HepG2 (cell line): ENCODE results near the gene PAIP2.

Source experiments
- EP300 ChIP-seq, 3 experiments: sonication (generic) in 1 of 3; formaldehyde crosslinking in 1 of 3; IDR thresholded peaks; 2 replicates each; pipeline versions ENCODE4 v1.5.1 to v1.6.1; 2011 to 2020; ENCODE audit warnings: low read depth in 2 of 3, low read length in 2 of 3, borderline replicate concordance in 1 of 3, improper control_type of control experiment in 1 of 3, mild to moderate bottlenecking in 1 of 3, missing genetic modification reagents in 1 of 3, moderate library complexity in 1 of 3
- FLYWCH1 ChIP-seq: sonication (generic); formaldehyde crosslinking; IDR thresholded peaks from 2 replicates; pipeline ENCODE4 v1.8.1; 2023; ENCODE audit warnings: mild to moderate bottlenecking, missing genetic modification reagents
- NR2C2 ChIP-seq: sonication (generic); formaldehyde crosslinking; IDR thresholded peaks from 2 replicates; pipeline ENCODE4 v1.4.0; 2020; ENCODE audit warnings: missing genetic modification reagents, mild to moderate bottlenecking, moderate library complexity, borderline replicate concordance
- PLRG1 ChIP-seq: fragments of 450-650 bp; conservative IDR thresholded peaks from 2 replicates; pipeline ENCODE4 v1.6.1; 2016
- POLR2A ChIP-seq, 2 experiments: IDR thresholded peaks; 2 replicates each; pipeline ENCODE4 v1.6.1; 2011; ENCODE audit warnings: low read depth in 2 of 2, low read length in 2 of 2, mild to moderate bottlenecking in 1 of 2, moderate library complexity in 1 of 2; ENCODE audit not compliant: insufficient read depth in 1 of 2
- RFX1 ChIP-seq: fragments of 450-650 bp; IDR thresholded peaks from 2 replicates; pipeline ENCODE4 v1.6.1; 2017
- SIN3A ChIP-seq: IDR thresholded peaks from 2 replicates; pipeline ENCODE4 v1.6.1; 2011; ENCODE audit warnings: low read depth, mild to moderate bottlenecking, control low read depth, low read length, borderline replicate concordance
- SMC3 ChIP-seq: IDR thresholded peaks from 2 replicates; pipeline ENCODE4 v1.6.1; 2011; ENCODE audit warnings: low read length, improper control_type of control experiment
- ZBTB8A ChIP-seq: sonication (generic); formaldehyde crosslinking; IDR thresholded peaks from 2 replicates; pipeline ENCODE4 v1.4.0; 2020; ENCODE audit warnings: mild to moderate bottlenecking, low read depth, missing genetic modification reagents, borderline replicate concordance
- ZNF232 ChIP-seq: sonication (generic); formaldehyde crosslinking; IDR thresholded peaks from 2 replicates; pipeline ENCODE4 v1.4.0; 2020; ENCODE audit warnings: missing genetic modification reagents, borderline replicate concordance
- ZNF282 ChIP-seq: fragments of 450-650 bp; IDR thresholded peaks from 2 replicates; pipeline ENCODE4 v1.6.1; 2018; ENCODE audit not compliant: partially characterized antibody
- TF ChIP-seq, protein P1 (sequence below): sonication (generic); formaldehyde crosslinking; IDR thresholded peaks from 2 replicates; pipeline ENCODE4 v1.5.0; 2020; ENCODE audit warnings: mild to moderate bottlenecking, missing genetic modification reagents, moderate library complexity
- TF ChIP-seq, protein P2 (sequence below): sonication (generic); formaldehyde crosslinking; IDR thresholded peaks from 2 replicates; pipeline ENCODE4 v1.4.0; 2020; ENCODE audit warnings: missing genetic modification reagents
- TF ChIP-seq, protein P3 (sequence below): sonication (generic); formaldehyde crosslinking; IDR thresholded peaks from 2 replicates; pipeline ENCODE4 v1.8.1; 2022; ENCODE audit warnings: low read depth, mild to moderate bottlenecking, missing genetic modification reagents

DNA sequence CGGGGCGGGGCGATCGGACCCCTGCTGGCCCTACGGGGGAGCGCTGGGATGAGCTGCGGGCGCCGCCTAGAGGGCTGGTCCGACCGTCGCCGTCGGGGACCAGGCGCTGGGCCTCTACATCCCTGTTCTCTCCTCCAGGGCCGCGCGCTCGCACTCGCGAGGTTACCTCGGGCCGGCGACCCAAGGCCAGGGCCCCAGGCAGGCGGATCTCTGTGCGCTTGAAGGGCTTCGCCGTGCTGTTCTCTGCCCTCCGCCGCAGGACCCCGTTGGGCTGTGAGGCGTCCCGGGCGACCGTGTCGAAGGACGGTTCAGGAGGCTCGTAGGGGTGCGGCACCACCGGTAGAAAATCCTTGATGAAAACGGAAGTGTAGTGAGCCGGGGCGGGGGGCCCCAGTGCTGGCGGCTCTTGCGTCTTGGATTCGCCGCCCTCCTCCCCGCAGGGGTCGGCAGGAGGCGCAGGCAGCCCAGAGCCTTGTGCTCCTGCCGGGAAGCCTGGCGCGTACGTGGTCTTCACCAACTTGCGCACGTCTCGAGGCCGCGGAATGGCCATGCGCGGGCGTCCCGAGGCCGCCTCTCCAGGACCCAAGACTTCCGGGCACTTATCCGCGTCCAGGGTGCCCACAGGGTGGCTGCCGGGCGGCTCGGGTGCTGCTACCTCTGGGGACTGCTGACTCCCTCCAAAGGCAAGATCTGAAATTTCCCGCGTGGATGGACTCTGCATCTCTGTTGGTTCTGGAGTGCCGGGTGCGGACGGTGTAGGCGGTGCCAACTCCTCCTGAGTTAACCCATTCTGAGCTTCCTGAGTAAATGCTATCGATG lies 51.2 kb downstream of the PAIP2 start:
- TF ChIP-seq SMC3, result no peak
- TF ChIP-seq, protein P1, sequence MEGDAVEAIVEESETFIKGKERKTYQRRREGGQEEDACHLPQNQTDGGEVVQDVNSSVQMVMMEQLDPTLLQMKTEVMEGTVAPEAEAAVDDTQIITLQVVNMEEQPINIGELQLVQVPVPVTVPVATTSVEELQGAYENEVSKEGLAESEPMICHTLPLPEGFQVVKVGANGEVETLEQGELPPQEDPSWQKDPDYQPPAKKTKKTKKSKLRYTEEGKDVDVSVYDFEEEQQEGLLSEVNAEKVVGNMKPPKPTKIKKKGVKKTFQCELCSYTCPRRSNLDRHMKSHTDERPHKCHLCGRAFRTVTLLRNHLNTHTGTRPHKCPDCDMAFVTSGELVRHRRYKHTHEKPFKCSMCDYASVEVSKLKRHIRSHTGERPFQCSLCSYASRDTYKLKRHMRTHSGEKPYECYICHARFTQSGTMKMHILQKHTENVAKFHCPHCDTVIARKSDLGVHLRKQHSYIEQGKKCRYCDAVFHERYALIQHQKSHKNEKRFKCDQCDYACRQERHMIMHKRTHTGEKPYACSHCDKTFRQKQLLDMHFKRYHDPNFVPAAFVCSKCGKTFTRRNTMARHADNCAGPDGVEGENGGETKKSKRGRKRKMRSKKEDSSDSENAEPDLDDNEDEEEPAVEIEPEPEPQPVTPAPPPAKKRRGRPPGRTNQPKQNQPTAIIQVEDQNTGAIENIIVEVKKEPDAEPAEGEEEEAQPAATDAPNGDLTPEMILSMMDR, result no peak
- no peak for TF ChIP-seq EP300 (IDR thresholded peaks at IDR 0.05; ENCODE audit: low read depth in 2 of 2, low read length in 2 of 2)
- no peak for TF ChIP-seq EP300 (CRISPR knock-in tag; IDR thresholded peaks at IDR 0.05; ENCODE audit: borderline replicate concordance)
- TF ChIP-seq PLRG1, result no peak
- TF ChIP-seq RFX1, result no peak
- TF ChIP-seq FLYWCH1 (CRISPR knock-in tag), result no peak
- no peak for TF ChIP-seq POLR2A (IDR thresholded peaks at IDR 0.05; ENCODE audit: insufficient read depth in 1 of 2, low read depth in 2 of 2, low read length in 2 of 2)
- TF ChIP-seq SIN3A, result no peak
- TF ChIP-seq, protein P2, sequence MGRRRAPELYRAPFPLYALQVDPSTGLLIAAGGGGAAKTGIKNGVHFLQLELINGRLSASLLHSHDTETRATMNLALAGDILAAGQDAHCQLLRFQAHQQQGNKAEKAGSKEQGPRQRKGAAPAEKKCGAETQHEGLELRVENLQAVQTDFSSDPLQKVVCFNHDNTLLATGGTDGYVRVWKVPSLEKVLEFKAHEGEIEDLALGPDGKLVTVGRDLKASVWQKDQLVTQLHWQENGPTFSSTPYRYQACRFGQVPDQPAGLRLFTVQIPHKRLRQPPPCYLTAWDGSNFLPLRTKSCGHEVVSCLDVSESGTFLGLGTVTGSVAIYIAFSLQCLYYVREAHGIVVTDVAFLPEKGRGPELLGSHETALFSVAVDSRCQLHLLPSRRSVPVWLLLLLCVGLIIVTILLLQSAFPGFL (CRISPR knock-in tag), result no peak
- TF ChIP-seq NR2C2 (CRISPR knock-in tag), result no peak
- TF ChIP-seq, protein P3, sequence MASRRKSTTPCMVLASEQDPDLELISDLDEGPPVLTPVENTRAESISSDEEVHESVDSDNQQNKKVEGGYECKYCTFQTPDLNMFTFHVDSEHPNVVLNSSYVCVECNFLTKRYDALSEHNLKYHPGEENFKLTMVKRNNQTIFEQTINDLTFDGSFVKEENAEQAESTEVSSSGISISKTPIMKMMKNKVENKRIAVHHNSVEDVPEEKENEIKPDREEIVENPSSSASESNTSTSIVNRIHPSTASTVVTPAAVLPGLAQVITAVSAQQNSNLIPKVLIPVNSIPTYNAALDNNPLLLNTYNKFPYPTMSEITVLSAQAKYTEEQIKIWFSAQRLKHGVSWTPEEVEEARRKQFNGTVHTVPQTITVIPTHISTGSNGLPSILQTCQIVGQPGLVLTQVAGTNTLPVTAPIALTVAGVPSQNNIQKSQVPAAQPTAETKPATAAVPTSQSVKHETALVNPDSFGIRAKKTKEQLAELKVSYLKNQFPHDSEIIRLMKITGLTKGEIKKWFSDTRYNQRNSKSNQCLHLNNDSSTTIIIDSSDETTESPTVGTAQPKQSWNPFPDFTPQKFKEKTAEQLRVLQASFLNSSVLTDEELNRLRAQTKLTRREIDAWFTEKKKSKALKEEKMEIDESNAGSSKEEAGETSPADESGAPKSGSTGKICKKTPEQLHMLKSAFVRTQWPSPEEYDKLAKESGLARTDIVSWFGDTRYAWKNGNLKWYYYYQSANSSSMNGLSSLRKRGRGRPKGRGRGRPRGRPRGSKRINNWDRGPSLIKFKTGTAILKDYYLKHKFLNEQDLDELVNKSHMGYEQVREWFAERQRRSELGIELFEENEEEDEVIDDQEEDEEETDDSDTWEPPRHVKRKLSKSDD (CRISPR knock-in tag), result no peak
- no peak for TF ChIP-seq ZNF282
- no peak for TF ChIP-seq ZBTB8A
- no peak for TF ChIP-seq ZNF232 (CRISPR knock-in tag)
